GM18867 (cell line): Measurements from ENCODE around the gene KLF16.
"Not testable (repeated sequence)": the region's sequence is repeated elsewhere in the genome, so short reads cannot be mapped to it uniquely, and the experiment has no call there.

ENCODE experiments used
- ATAC-seq: cut with Tn5 transposase; IDR thresholded peaks from one replicate; pipeline ENCODE4 v1.9.1; 2021; ENCODE audit warnings: mild to moderate bottlenecking, moderate library complexity; ENCODE audit not compliant: unreplicated experiment

KLF16 gene

DNA sequence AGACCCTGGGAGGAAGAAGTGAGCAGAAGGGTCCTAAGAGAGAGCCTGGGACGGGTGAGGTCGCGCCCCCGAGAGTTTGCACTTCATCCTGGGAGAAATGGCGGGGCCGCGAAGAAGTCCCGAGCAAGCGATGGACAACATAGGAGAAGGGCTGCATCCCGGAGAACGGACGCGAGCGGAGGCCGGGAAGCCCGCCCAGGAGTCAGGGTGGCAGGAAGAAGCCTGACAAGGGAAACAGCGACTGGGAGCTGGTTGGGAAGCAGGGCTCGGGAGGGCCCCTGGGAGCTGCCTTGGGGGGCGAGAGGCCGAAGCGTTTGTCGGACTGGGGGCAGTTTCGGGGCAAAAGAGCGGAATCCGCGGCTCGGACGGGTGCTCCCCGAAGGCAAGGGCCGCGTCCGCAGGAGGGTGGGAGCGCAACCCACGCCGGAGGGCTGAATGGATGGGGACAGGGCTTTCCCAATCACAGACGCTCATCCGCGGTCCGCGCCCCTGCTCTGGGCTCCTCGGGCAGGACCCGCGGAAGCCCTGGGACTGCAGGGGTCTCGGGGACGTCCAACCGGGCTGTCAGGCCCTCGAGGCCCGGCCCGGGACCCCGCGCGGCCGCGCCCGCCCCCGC is 21.4 kb upstream of the KLF16 start:
- peak; percentile 17 for ATAC-seq

DNA sequence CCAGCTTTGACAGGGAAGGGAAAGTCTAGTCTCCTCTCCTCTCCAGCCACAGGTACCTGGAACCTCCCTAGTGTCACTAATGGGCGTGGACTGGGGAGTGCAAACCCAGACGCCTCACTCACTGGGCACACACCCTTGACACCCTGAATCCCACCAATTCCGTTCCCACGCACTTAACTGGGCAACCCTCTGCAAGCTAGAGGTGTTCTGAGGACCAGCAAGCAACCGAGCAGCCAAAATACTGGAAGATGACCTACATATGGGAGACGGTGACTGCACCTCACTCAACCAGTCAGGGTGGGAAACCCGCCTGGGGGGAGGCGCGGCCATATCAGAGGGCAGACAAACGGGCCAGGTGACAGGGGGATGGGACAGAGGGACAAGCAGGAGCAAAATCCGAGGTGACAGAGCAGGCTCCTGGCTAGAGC is 20.9 kb upstream of the KLF16 start:
- ATAC-seq: no peak

DNA sequence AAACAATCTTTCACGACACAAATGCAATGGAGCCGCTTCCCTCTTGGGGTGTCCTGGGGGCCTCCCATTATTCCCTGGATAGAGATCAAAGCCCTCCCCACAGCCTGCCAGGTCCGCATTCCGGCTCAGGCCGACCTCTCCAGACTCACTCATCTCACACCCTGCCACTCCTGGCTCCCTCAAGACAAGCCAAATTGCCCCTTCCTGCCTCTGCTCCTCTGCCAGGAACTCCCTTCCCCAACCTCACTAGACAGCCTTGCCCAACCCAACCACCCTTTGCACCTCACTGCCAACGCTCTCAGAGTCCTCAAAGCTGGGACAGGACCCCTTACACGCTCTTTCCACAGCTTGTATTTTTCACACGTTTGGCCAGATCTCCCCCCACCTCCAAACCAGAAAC is 20.4 kb upstream of the KLF16 start:
- no peak for ATAC-seq

DNA sequence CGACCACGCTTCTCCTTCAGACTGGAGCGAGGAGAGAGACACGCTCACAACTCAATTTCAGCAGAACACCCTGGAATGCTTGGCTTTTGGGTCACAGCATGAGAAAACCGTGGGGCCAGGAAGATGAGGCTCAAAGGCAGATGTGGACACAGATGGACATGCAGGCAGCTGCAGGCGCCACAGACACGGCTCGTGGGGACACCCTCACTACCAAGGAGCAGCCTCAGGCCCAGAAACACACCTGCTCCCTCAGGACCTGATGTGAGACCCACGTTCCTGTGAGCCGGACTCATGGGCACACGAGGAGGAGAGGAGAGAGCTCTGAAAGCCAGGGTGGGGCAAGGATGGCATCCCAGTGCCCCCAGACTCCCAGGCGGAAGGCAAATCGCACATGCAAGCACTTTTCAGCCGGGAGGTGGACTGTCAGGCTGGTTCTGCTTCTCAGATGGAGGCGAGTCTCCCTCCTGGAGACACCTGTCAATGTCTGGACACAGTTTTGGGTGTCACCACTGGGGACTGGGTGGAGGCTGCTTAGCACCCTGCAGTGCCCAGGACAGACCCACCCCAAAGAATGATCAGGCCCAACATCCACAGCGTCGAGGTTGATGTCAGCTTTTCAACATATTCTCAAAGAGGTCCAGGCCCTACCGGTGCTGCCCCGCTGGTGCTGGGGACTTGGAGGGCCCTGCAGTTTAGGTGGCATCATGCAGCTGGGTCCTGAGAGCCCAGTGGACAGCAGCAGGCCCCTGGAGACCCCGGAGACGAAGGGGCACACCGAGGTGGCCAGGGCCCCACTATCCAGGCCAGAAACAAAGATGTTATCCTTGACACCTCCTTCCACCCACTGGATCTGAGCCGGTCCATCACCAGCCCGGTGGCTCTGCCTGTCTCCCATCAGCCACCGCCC is 19.7 kb upstream of the KLF16 start:
- ATAC-seq: no peak

DNA sequence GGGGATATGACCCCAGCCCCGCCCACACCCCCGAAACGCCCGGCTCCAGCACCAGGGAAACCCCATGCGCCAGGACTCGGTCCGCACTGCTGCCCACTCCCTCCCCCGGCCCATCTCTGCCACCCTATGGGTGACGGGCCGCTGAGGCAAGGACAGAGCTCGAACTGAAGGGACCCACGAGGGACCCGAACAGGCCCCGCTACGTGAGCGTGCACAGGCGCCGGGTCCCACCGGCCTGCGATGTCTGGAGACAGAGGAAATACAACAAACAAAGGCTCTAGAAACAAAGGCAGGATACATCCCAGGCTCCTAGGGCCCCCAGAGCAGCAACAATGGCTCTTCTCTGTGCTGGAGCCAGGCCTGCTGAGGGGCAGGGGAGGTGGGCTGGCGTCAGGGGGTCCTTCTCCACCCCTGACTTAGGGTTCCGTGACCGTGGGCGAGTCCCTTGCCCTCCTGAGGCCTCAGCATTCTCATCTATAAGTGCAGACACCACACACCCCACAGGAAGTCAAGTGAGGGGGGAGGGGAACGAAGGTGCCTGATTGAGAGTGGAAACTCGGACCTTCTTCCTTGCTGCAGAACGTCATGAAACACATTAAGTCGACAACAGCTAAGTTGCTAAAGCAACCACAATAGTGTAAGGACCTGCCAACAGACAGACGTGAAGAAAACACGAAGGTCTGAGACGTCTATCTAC is 18.9 kb upstream of the KLF16 start:
- no peak for ATAC-seq

DNA sequence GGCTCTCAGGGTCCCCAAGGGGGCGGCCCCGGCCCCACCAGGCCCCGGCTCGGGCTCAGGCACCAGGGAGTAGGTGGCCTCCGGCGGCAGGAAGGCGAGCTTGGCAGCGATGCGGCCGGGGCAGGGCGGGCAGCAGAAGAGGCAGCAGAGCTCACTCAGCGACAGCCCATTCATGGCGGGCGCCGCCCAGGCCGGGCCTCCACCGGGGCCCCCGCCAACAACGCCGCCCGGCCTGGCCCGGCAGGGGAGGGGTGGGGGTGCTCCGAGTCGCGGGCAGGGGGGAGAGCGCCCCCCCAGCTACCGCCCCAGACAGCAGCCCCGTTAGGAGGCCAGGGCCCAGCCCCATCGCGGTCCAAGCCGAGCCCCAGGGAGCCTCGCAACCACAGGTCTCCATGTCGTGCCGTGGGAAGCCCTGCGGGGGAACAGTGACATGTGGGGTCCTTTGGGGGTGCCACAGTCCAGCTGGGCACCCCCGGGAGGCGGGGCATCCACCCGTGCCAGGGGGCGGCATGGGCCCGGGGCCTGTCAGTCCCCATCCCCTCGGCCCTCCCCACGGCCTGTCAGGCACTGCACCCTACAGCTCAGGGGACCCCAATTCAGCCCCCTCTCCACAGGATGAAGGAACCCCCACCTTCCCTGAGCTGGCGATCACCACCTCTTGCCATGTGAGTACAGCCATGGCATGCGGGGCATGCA is 18.2 kb upstream of the KLF16 start:
- not testable (repeated sequence) for ATAC-seq

DNA sequence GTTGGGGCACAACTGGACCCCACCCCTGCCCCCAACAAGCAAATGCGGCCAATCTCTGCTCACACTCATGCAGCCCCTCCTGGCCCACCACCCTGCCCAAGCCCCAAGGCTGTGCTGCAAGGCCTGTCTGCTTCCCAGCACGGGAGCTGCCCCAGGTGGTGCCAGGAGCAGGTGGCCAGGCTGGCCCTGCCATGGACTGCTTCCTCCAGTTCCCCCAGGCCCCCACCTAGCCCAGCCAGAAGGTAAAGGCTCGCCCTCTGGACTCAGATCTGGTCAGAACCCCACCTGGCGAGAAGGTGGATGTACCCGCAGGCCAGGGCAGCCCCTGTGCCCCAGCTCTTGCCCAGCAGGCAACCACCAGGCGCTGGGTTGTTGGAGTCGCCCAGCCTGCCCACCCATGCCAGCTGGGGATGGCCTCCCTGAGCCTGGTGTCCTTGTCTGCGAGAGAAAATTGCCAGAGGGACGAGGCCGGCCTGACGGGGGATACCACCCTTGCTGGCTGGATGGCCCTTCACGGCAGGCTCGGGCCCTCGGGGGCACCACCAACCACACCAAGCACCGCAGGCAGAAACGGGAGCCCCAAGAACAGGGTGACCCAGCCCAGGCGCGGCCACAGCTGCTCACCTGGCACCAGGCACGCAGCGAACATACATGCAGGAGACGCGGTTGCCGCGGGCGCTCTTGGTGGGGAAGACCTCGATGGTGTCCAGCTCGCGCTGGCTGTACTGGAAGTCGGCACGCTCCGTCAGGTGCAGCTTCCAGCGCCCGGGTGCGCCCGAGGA is 17.4 kb upstream of the KLF16 start:
- no peak for ATAC-seq

DNA sequence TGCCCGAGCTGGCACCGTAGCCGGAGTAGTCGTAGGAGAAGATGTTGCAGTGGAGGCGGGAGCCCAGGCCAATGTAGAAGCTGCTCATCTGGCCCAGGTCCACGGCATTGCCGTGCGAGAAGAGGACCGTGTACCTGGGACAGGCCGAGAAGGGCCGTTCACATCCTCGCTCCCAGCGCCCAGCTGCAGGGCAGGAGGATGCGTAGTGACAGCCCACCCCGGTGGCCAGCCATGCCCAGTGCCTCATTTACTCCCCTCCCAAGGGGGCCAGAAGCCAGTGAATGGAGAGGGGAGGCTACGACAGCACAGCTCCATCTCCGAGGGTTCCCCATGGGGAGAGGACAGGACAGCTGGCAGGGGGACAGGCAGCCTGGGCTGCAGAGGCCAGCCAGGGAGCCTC is 16.6 kb upstream of the KLF16 start:
- not testable (repeated sequence) for ATAC-seq

DNA sequence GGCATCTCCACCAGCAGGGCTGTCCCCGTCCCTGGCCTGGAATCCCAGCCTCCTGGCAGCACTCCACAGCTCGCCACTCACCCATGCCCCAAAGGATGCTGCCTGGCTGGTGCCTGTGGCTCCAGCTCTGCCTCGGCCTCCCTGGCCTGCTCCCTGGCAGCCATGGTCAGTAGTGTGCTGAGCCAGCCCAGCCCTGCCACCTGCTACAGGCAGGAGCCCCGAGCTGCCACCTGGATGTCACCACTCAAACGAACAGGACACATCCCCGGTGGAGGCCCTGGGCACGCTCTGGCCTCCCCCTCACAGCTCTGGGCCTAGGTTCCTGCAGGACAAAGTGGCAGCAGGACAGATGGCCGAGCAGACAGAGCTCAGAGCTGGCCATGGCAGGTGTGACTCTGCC is 15.2 kb upstream of the KLF16 start:
- ATAC-seq: not testable (repeated sequence)

DNA sequence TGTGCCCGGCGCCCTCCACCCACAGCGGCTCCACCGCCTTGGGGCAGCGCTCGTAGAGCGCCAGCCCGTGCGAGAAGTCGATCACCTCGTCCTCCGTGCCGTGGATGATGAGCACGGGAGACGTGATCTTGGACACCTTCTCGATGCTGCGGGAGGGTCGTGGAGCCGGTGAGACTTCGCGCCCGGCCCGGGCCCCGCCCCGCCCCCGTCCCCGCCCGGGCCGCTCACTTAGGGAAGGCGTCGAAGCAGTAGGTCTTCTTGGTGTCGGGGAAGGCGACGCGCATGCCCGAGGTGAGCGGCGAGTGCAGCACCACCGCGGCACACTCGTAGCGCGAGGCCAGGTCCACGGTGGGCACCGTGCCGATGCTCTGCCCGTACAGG is 13.9 kb upstream of the KLF16 start:
- ATAC-seq: not testable (repeated sequence)

DNA sequence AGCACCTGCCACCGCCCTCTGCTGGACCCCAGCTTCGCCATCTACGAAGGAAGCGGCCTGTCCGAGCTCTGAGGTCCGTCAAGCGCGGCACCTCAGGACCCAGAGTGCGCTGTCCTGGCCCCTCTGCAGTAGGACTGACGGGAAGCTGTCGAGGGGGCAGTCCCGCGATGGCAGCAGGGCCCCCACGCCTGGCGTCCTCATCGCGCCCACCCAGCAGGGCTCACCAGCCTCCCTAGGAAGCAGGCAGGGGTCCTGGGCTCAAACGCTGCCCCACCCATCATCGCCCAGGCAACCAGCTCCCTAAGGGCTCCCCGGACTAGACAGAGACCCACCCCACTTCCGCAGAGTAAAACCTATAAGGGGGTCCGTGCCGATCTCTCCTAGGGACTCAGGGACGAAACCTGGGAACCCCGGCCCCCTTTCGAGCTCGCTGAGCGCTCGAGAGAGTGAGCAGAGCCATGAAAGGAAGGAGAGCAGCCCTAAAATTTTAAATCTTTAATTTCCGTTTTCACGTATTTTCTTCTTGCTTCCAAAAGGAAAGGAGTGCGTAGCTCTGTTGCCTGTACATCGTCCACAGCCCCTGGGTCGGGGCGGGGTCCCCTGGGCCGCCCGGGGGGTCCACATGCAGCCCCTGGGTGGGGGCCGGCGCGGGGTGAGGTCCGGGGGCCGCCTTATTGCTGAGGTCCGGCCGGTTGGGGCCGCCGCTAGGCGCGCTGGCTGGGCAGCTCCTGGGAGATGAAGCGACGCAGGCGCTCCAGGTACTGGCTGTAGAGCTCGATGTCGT is 13.3 kb upstream of the KLF16 start:
- peak; percentile 21 for ATAC-seq

DNA sequence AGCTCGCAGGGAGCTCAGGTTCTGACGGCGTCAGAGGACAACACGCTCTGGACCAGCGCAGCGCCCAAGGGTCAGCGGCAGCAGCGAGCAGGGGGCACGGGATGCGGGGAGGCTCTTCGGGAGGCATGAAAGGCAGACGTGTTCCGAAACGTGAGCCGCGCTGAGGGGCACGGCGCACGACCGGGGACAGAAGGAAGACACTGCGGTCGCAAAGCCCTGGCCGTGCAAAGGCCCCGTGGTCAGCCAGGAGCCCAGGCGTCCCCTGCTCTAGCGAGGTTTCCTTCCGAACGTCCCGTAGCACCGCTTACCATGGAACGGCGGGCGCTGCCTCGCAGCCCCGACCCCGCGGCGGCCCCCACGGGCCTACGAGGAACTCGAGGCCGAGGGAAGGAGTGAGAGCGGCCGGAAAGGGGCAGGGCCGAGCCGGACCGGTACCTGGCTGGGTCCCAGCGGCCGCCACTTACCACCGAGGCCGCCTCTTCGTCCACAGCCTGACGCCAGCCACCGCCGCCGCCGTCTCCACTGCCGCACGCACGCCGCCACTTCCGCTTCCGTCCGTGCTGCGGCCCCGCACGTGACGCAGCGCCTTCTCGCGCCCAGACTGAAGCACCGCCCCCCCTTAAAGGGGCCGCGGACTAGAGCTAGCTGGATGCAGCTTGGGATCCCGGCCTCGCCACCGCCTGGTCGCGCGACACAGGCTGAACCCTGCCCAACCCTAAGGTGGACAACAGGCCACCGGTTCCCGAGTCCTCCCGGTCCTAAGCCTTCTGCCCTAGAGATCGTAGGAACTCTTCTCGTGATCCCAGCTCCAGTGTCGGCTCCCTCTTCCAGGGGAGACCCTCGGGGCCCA is 12.5 kb upstream of the KLF16 start:
- peak; percentile 84 for ATAC-seq

DNA sequence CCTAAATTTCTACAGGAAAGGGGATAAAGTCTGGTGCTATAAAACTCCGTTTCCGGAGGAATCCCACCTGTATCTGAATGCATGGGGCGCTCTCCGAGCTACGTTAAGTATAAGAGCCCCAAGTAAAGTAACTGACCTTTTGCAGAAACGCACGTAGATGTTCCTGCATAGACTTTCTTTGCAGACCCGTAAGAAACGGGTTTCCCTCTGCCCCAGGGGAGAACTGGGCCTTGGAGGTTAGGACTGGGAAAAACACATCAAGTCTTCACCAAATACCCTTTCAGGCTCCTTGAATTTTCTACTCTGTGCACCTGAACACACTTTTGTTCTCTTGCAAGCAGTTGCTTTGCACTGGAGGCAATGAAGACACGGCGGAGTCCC is 11.9 kb upstream of the KLF16 start:
- ATAC-seq: not testable (repeated sequence)

DNA sequence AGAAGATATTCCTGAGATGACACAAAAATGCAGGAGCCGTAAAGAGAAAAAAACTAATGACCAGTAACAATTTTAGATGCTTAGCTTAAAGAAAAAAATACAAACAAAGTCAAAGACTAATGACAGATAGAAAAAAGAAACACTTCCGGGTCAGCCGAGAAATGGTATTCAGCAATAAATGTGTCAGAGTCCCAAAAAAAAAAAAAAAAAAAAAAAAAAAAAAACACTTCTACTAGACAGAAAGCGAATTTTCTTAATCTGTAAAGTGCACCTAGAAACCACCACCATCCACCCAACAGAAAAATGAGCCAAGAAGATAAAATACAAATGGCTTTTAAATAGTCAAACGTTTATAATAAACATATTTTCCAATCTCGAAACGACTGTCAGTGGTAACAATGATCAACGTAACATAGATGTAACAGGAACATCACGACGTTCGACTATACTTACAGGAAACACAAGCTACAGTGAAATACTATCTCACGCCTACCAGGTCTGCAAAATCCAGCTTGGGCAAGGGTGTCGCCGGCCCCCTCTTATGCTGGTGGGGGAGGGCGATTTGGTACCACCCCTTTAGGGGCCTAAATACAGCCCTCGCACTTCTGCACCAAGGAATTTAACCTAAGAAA is 11.3 kb upstream of the KLF16 start:
- no peak for ATAC-seq

DNA sequence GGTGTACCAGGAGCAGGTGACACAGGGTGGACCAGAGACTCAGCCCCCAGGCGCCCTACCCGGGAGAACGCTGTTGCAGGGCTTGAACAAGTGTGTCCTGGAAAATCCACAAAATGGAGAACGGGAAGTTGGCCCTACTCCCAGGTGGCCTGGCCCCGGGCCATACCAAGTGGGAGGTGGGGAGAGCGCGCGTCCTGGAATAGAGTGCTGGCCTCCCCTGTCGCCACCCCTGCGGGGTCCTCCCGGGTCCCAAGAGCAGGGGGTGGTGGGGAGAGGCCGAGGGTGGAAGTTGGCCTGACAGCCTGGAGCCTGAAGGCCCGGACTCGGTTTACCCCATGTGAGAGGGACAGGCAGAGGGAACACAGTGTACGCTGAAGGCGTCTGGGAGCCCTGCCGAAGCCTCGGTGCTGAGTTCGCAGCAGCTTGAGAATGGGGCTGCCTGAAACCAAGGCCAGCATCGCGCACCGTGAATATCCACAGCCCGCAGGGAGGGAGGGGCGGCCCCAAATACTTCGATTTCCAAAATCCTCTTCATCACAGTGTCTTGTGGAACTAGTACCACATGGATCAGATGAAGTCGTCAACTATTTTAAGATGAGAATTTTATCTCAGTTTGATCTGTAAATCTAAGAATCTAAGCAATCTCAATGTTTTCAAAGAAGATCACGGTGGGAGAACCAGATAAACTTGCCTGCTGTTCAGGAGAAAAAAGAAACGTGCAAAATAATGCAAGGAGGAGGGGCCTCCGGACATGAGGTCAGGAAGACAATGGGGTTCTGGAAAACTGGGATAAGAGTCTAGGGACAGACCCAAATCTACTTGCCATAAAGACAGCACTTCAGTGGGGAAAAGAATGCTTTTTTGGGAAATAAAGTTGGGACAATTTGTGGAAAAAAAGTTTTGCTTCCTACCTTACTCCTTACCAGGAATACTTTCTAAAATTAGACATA is 10.4 kb upstream of the KLF16 start:
- ATAC-seq: no peak

DNA sequence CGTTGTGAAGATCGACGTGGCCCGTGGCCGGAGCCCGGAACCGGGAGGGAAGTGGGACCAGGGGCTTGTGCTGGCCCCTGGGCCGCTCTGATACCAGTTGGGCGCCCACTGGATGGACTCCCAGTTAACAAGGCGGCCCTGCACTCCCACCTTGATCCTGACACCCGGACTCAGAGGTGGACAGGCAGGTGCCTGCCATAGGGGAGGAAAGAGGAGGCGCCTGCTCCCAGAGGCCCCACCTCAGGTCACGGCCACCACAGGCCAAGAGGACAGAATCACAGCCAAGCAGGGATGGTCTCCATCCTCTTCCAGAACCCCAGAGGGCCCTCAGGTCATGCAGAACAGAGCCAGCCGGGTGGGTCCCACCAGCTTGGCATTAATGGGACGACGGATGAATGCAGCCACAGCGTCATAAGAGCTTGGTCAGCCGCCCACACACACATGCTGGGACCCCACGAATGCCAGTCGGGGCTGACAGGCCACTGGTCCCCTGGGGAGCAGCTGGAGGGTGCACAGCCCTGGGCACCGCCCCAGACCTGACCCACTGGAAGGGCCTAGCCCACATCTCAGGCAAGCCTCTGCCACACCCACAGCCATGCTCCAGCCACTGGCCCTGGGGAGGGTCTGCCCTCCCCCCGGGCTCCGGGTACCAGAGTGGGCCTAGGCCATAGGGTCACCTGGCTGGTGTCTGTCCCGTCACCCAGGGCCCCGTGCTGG is 9.6 kb upstream of the KLF16 start:
- ATAC-seq: no peak

DNA sequence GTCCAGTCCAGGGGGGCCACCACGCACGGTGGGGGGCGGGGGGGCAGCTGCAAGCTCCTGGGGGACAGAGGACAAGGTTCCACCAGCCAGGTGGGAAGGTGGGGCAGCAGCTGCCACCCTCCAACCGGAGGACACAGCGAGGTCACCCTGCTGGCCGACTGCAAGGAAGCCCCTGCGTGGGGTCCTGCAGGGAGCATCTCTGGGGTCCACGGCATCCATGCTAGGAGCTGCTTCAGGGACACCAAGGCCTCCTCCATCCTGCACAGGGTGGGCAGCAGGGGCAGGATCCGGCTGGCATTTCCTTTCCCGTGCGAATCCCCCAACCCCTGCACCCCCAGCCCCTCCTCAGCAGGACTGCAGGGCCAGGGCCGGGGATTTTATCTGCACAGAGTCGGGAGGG is 8.3 kb upstream of the KLF16 start:
- ATAC-seq: no peak
